ENCODE data around the gene NCOA4.
A peak's percentile ranks its signal among the peaks of the same experiment; 100 is the strongest.
"Not testable (repeated sequence)": the region's sequence is repeated elsewhere in the genome, so short reads cannot be mapped to it uniquely, and the experiment has no call there.

NCOA4 gene

DNA sequence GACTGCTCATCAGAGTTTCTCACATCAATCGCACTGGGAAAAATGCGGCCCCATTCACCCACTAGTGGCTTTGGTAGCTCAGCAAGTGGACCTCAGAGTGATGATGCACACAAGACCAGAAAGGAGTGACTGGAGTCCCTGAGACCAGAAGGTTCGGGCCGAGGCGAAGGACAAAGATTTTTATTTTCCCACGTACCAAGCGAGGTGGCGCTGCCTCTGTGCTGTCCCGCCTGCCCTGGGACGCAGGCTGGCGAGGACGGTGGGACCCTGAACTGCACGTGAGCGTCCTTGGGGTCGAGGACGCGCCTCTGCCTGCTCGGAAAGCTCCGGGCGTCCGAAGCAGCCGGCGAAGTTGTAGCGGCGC lies 58.7 kb downstream of the NCOA4 start:
- Mint-ChIP-seq H3K4me3 (peak overlapping the region; percentile 98), H3K4me1 (peaks cover 24% of the 10 kb centered on the region), H3K27ac (peak overlapping the region; percentile 92)
- H3K27me3 Mint-ChIP-seq; DNase-seq (ENCODE audit: low spot score in 2 of 2); H3K36me3 Mint-ChIP-seq; H3K9me3 Mint-ChIP-seq: not testable (repeated sequence)
- ATAC-seq (ENCODE audit: low read depth): peak; percentile 32

DNA sequence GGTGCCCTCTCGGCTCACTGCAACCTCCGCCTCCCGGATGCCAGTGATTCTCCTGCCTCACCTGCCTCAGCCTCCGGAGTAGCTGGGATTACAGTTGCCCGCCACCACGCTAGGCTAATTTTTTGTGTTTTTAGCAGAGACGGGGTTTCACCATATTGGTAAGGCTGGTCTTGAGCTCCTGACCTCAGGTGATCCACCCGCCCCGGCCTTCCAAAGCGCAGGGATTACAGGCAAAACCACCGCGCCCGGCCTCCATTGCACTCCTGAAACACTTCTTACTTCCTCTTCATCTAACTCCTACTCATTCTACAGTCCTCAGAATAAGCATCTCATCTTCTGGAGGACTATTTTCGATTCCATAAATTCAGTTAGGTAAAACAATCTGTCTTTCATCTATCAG lies 59.4 kb downstream of the NCOA4 start:
- peaks cover 26% of the 10 kb centered on the region for H3K4me1 Mint-ChIP-seq

DNA sequence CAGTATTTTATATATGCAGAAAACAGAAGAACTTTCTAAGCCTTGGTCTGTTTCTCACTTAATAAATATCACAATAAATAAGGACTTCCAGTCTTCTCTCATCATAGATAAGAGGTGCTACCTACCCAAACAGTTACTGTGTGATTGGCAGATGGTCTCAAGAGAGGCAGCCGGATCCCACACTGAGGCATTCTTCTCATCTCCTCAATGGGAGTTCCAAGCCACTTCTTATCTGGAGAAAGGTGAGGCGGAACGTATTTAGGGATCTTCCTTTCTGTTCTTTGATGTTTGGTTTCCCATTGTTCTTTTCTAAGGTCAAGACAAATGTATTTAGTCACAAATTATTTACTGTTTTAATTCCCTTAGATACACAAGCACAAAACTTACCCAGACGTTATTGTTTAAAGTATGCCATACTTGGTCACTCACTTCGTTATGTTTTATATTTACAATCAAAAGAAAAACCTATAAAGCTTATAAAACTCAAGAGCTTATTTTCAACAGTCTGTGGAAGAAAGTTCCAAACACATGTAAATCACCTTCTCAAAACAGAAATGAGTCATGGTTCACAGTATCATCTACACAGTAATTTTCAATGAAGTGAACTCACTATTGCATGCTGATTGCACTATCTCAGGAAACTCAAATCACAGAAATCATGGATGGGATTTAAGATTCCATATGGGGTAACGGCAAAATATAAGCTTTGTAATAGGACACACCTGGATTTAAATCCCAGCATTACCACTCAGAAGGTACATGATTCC lies 67.6 kb downstream of the NCOA4 start:
- not testable (repeated sequence) for H3K27ac Mint-ChIP-seq; H3K4me1 Mint-ChIP-seq; H3K9me3 Mint-ChIP-seq; DNase-seq (ENCODE audit: low spot score in 2 of 2); H3K36me3 Mint-ChIP-seq; ATAC-seq (ENCODE audit: low read depth); H3K4me3 Mint-ChIP-seq; H3K27me3 Mint-ChIP-seq

More for the DNA sequence above, 59.4 kb downstream of the NCOA4 start:
- not testable (repeated sequence) for H3K27me3 Mint-ChIP-seq; H3K27ac Mint-ChIP-seq; H3K36me3 Mint-ChIP-seq; DNase-seq (ENCODE audit: low spot score in 2 of 2); H3K9me3 Mint-ChIP-seq; ATAC-seq (ENCODE audit: low read depth)
- H3K4me3 Mint-ChIP-seq: peak overlapping the region; percentile 60

DNA sequence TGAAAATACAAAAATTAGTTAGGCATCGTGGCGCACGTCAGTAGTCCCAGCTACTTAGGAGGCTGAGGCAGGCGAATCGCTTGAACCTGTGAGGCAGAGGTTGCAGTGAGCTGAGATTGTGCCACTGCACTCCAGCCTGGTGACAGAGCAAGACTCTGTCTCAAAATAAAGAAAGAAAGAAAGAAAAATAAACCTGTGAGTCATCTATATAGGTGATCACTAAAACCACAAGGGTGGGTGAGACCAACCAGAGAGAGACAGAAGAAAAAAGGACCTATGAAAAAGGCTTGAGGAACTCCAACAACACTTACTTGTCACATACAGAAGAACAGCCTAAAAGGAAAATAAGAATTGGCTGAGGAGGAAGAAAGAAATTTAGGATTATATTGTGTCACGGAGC lies 72.5 kb downstream of the NCOA4 start:
- not testable (repeated sequence) for DNase-seq (ENCODE audit: low spot score in 2 of 2); H3K27me3 Mint-ChIP-seq; H3K36me3 Mint-ChIP-seq; H3K9me3 Mint-ChIP-seq; H3K4me3 Mint-ChIP-seq; ATAC-seq (ENCODE audit: low read depth); H3K4me1 Mint-ChIP-seq
- H3K27ac Mint-ChIP-seq: peak overlapping the region; percentile 20

DNA sequence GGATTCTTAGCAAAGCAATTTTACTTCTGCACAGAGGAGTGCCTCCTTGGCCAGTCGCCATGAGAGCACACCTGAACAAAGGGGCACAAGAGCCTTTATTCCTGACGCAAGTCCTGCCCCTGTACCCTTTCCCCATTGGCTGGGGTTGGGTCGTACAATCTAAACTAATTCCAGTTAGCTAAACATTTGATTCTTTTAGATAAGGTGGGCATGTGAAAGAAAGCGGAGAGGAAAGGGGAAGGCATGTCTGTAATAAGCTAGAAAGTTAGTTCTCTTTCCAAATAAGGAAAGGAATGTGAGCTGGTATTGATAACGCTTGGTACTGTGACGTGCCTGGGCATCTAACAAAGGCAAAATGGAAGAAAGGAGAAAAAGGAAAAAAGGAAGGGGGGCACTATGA lies 73.8 kb downstream of the NCOA4 start:
- not testable (repeated sequence) for H3K4me1 Mint-ChIP-seq; DNase-seq (ENCODE audit: low spot score in 2 of 2); H3K9me3 Mint-ChIP-seq; ATAC-seq (ENCODE audit: low read depth); H3K36me3 Mint-ChIP-seq; H3K27ac Mint-ChIP-seq; H3K27me3 Mint-ChIP-seq; H3K4me3 Mint-ChIP-seq

All from memory B cell (primary cell).